ENCODE data around the gene FAM131B.

- TF ChIP-seq EZH2 (IDR thresholded peaks at IDR 0.05; ENCODE audit: low read depth, low read length, severe bottlenecking) (no peak), EP300 (IDR thresholded peaks at IDR 0.05; ENCODE audit: borderline replicate concordance in 1 of 2, low read depth in 2 of 2, low read length in 2 of 2) (no peak), RAD21 (IDR thresholded peaks at IDR 0.05 in 1 of 2, conservative IDR thresholded peaks at IDR 0.05 in 1 of 2; ENCODE audit: low read depth in 2 of 2, low read length in 2 of 2) (no peak), SP1 (IDR thresholded peaks at IDR 0.05; ENCODE audit: low read depth, low read length) (no peak), CTCF (IDR thresholded peaks at IDR 0.05; ENCODE audit: control extremely low read depth in 1 of 3, insufficient read depth in 1 of 3, low read depth in 1 of 3, low read length in 3 of 3) (no peak), RFX5 (IDR thresholded peaks at IDR 0.05; ENCODE audit: borderline replicate concordance, low read depth, low read length) (no peak)
These were observed 28.3 kb upstream of the FAM131B start for GRCh38 chr7:143390773-143391317.
